Measurements from ENCODE around the gene GZMM.
A peak's percentile ranks its signal among the peaks of the same experiment; 100 is the strongest.

The GZMM gene

GRCh38 chr19:590750-591098, 46.9 kb downstream of the GZMM start:
- Histone ChIP-seq H2AFZ (ENCODE audit: low read depth, low read length) (no peak overlapping the region), H3K4me3 (ENCODE audit: low read length) (peak overlapping the region; percentile 42), H3K27me3 (ENCODE audit: insufficient read depth, low read length) (peaks cover 57% of the 10 kb centered on the region), H3K9me3 (ENCODE audit: low read length) (no peaks in the 10 kb centered on the region), H3K36me3 (ENCODE audit: insufficient read depth, low read length) (no peaks in the 10 kb centered on the region), H3K4me1 (ENCODE audit: insufficient read depth, low read length) (peaks cover 9% of the 10 kb centered on the region)

GRCh38 chr19:591099-591958, 47.5 kb downstream of the GZMM start:
- H3K4me1 ChIP-seq (ENCODE audit: insufficient read depth, low read length), result peaks cover 9% of the 10 kb centered on the region
- H3K36me3 ChIP-seq (ENCODE audit: insufficient read depth, low read length), result no peaks in the 10 kb centered on the region
- no peak overlapping the region for H3K4me3 ChIP-seq (ENCODE audit: low read length)
- H3K27me3 ChIP-seq (ENCODE audit: insufficient read depth, low read length), result peaks cover 57% of the 10 kb centered on the region
- no peak overlapping the region for H2AFZ ChIP-seq (ENCODE audit: low read depth, low read length)
- H3K9me3 ChIP-seq (ENCODE audit: low read length), result no peaks in the 10 kb centered on the region

GRCh38 chr19:592101-592500, 48.2 kb downstream of the GZMM start:
- H3K4me3 ChIP-seq (ENCODE audit: low read length), result no peak overlapping the region
- no peaks in the 10 kb centered on the region for H3K36me3 ChIP-seq (ENCODE audit: insufficient read depth, low read length)
- H3K4me1 ChIP-seq (ENCODE audit: insufficient read depth, low read length), result peaks cover 9% of the 10 kb centered on the region
- H3K9me3 ChIP-seq (ENCODE audit: low read length), result peaks cover under 1% of the 10 kb centered on the region
- no peak overlapping the region for H2AFZ ChIP-seq (ENCODE audit: low read depth, low read length)
- peaks cover 57% of the 10 kb centered on the region for H3K27me3 ChIP-seq (ENCODE audit: insufficient read depth, low read length)

GRCh38 chr19:593055-593454, 49.2 kb downstream of the GZMM start:
- Histone ChIP-seq H3K4me1 (ENCODE audit: insufficient read depth, low read length) (peaks cover 9% of the 10 kb centered on the region), H3K9me3 (ENCODE audit: low read length) (peaks cover 2% of the 10 kb centered on the region), H3K27me3 (ENCODE audit: insufficient read depth, low read length) (peaks cover 57% of the 10 kb centered on the region), H2AFZ (ENCODE audit: low read depth, low read length) (no peak overlapping the region), H3K4me3 (ENCODE audit: low read length) (no peak overlapping the region), H3K36me3 (ENCODE audit: insufficient read depth, low read length) (no peaks in the 10 kb centered on the region)

GRCh38 chr19:593505-593904, 49.7 kb downstream of the GZMM start:
- Histone ChIP-seq H3K9me3 (ENCODE audit: low read length) (peaks cover 2% of the 10 kb centered on the region), H3K36me3 (ENCODE audit: insufficient read depth, low read length) (no peaks in the 10 kb centered on the region), H3K27me3 (ENCODE audit: insufficient read depth, low read length) (peaks cover 56% of the 10 kb centered on the region), H3K4me1 (ENCODE audit: insufficient read depth, low read length) (peaks cover 9% of the 10 kb centered on the region), H2AFZ (ENCODE audit: low read depth, low read length) (no peak overlapping the region), H3K4me3 (ENCODE audit: low read length) (no peak overlapping the region)

GRCh38 chr19:594265-594870, 50.5 kb downstream of the GZMM start:
- peaks cover 7% of the 10 kb centered on the region for H3K4me1 ChIP-seq (ENCODE audit: insufficient read depth, low read length)
- H3K36me3 ChIP-seq (ENCODE audit: insufficient read depth, low read length), result no peaks in the 10 kb centered on the region
- peaks cover 2% of the 10 kb centered on the region for H3K9me3 ChIP-seq (ENCODE audit: low read length)
- no peak overlapping the region for H2AFZ ChIP-seq (ENCODE audit: low read depth, low read length)
- H3K27me3 ChIP-seq (ENCODE audit: insufficient read depth, low read length), result peaks cover 47% of the 10 kb centered on the region
- H3K4me3 ChIP-seq (ENCODE audit: low read length), result no peak overlapping the region

- H3K36me3 ChIP-seq (ENCODE audit: insufficient read depth, low read length), result no peaks in the 10 kb centered on the region
- H2AFZ ChIP-seq (ENCODE audit: low read depth, low read length), result no peak overlapping the region
- peaks cover 2% of the 10 kb centered on the region for H3K9me3 ChIP-seq (ENCODE audit: low read length)
- H3K4me1 ChIP-seq (ENCODE audit: insufficient read depth, low read length), result peaks cover 7% of the 10 kb centered on the region
- peaks cover 47% of the 10 kb centered on the region for H3K27me3 ChIP-seq (ENCODE audit: insufficient read depth, low read length)
- H3K4me3 ChIP-seq (ENCODE audit: low read length), result no peak overlapping the region
Observed at GRCh38 chr19:595326-596262, 51.7 kb downstream of the GZMM start.

- H3K4me3 ChIP-seq (ENCODE audit: low read length), result no peak overlapping the region
- H3K4me1 ChIP-seq (ENCODE audit: insufficient read depth, low read length), result peaks cover 4% of the 10 kb centered on the region
- H2AFZ ChIP-seq (ENCODE audit: low read depth, low read length), result no peak overlapping the region
- no peaks in the 10 kb centered on the region for H3K36me3 ChIP-seq (ENCODE audit: insufficient read depth, low read length)
- H3K27me3 ChIP-seq (ENCODE audit: insufficient read depth, low read length), result peaks cover 40% of the 10 kb centered on the region
- peaks cover 3% of the 10 kb centered on the region for H3K9me3 ChIP-seq (ENCODE audit: low read length)
Observed at GRCh38 chr19:596263-596655, 52.4 kb downstream of the GZMM start.

- peaks cover 28% of the 10 kb centered on the region for H3K27me3 ChIP-seq (ENCODE audit: insufficient read depth, low read length)
- peaks cover 9% of the 10 kb centered on the region for H3K9me3 ChIP-seq (ENCODE audit: low read length)
- peaks cover 4% of the 10 kb centered on the region for H3K4me1 ChIP-seq (ENCODE audit: insufficient read depth, low read length)
Observed at GRCh38 chr19:597406-598315, 53.8 kb downstream of the GZMM start.

More at GRCh38 chr19:597406-598315, 53.8 kb downstream of the GZMM start:
- Histone ChIP-seq H2AFZ (ENCODE audit: low read depth, low read length) (no peak overlapping the region), H3K4me3 (ENCODE audit: low read length) (no peak overlapping the region), H3K36me3 (ENCODE audit: insufficient read depth, low read length) (no peaks in the 10 kb centered on the region)
